Measurements from ENCODE around the gene TMEM9.

- TF ChIP-seq, protein P1, sequence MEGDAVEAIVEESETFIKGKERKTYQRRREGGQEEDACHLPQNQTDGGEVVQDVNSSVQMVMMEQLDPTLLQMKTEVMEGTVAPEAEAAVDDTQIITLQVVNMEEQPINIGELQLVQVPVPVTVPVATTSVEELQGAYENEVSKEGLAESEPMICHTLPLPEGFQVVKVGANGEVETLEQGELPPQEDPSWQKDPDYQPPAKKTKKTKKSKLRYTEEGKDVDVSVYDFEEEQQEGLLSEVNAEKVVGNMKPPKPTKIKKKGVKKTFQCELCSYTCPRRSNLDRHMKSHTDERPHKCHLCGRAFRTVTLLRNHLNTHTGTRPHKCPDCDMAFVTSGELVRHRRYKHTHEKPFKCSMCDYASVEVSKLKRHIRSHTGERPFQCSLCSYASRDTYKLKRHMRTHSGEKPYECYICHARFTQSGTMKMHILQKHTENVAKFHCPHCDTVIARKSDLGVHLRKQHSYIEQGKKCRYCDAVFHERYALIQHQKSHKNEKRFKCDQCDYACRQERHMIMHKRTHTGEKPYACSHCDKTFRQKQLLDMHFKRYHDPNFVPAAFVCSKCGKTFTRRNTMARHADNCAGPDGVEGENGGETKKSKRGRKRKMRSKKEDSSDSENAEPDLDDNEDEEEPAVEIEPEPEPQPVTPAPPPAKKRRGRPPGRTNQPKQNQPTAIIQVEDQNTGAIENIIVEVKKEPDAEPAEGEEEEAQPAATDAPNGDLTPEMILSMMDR (IDR thresholded peaks at IDR 0.05), result no peak
- no peak for TF ChIP-seq POLR2A (IDR thresholded peaks at IDR 0.05)
- TF ChIP-seq POLR2AphosphoS5 (IDR thresholded peaks at IDR 0.05), result no peak
Measured at GRCh38 chr1:201178718-201179117, 24.4 kb upstream of the TMEM9 start.
